ES-I3 (cell line): ENCODE results near the gene PIK3CD.
"Not testable (repeated sequence)": the region's sequence is repeated elsewhere in the genome, so short reads cannot be mapped to it uniquely, and the experiment has no call there.

Source experiments
- H3K36me3 ChIP-seq: 2 replicates; pipeline ENCODE4 v1.6.1; 2013; ENCODE audit warnings: mild to moderate bottlenecking, low read length, control low read depth, moderate library complexity; ENCODE audit not compliant: insufficient read depth
- H3K4me1 ChIP-seq: 2 replicates; pipeline ENCODE4 v1.6.1; 2013; ENCODE audit warnings: mild to moderate bottlenecking, control low read depth, low read length; ENCODE audit not compliant: insufficient read depth
- H3K9ac ChIP-seq: 2 replicates; pipeline ENCODE4 v1.6.1; 2013; ENCODE audit warnings: low read depth, mild to moderate bottlenecking, low read length, moderate library complexity
- H3K9me3 ChIP-seq: 2 replicates; pipeline ENCODE4 v1.6.1; 2013; ENCODE audit warnings: mild to moderate bottlenecking, low read length, moderate library complexity; ENCODE audit not compliant: control insufficient read depth, insufficient read depth

The PIK3CD gene

GRCh38 chr1:9654834-9655723 is 3.5 kb downstream of the PIK3CD start:
- peaks cover 4% of the 10 kb centered on the region; the same call in 1 of the 2 replicates for H3K4me1 ChIP-seq
- H3K9me3 ChIP-seq, result no peaks in the 10 kb centered on the region
- H3K9ac ChIP-seq, result no peak overlapping the region
- no peaks in the 10 kb centered on the region for H3K36me3 ChIP-seq

GRCh38 chr1:9655836-9656235 is 4.3 kb downstream of the PIK3CD start:
- Histone ChIP-seq H3K4me1 (peaks cover 4% of the 10 kb centered on the region; the same call in 1 of the 2 replicates), H3K9ac (no peak overlapping the region), H3K9me3 (no peaks in the 10 kb centered on the region), H3K36me3 (no peaks in the 10 kb centered on the region)

- Histone ChIP-seq H3K9ac (no peak overlapping the region), H3K9me3 (no peaks in the 10 kb centered on the region), H3K36me3 (no peaks in the 10 kb centered on the region), H3K4me1 (peaks cover 4% of the 10 kb centered on the region; the same call in 1 of the 2 replicates)
Observed at GRCh38 chr1:9657521-9658032, 6.0 kb downstream of the PIK3CD start.

- Histone ChIP-seq H3K4me1 (peaks cover 4% of the 10 kb centered on the region; the same call in 1 of the 2 replicates), H3K9me3 (no peaks in the 10 kb centered on the region), H3K9ac (no peak overlapping the region), H3K36me3 (no peaks in the 10 kb centered on the region)
Observed at GRCh38 chr1:9658199-9658598, 6.7 kb downstream of the PIK3CD start.

GRCh38 chr1:9659328-9659727 is 7.8 kb downstream of the PIK3CD start:
- H3K9me3 ChIP-seq, result no peaks in the 10 kb centered on the region
- no peaks in the 10 kb centered on the region for H3K36me3 ChIP-seq
- peaks cover 4% of the 10 kb centered on the region; the same call in 1 of the 2 replicates for H3K4me1 ChIP-seq
- H3K9ac ChIP-seq, result no peak overlapping the region

GRCh38 chr1:9663257-9663656 is 11.7 kb downstream of the PIK3CD start:
- H3K36me3 ChIP-seq, result no peaks in the 10 kb centered on the region
- no peaks in the 10 kb centered on the region for H3K9me3 ChIP-seq
- no peaks in the 10 kb centered on the region for H3K4me1 ChIP-seq
- no peak overlapping the region for H3K9ac ChIP-seq

- H3K9me3 ChIP-seq, result no peaks in the 10 kb centered on the region
Observed at GRCh38 chr1:9665193-9665592, 13.7 kb downstream of the PIK3CD start.

GRCh38 chr1:9668080-9668479 is 16.5 kb downstream of the PIK3CD start:
- Histone ChIP-seq H3K4me1 (no peaks in the 10 kb centered on the region), H3K9me3 (no peaks in the 10 kb centered on the region), H3K36me3 (no peaks in the 10 kb centered on the region), H3K9ac (no peak overlapping the region)

More at GRCh38 chr1:9665193-9665592, 13.7 kb downstream of the PIK3CD start:
- Histone ChIP-seq H3K4me1 (no peaks in the 10 kb centered on the region), H3K36me3 (no peaks in the 10 kb centered on the region), H3K9ac (no peak overlapping the region)

GRCh38 chr1:9670085-9670484 is 18.6 kb downstream of the PIK3CD start:
- no peaks in the 10 kb centered on the region for H3K4me1 ChIP-seq
- H3K9ac ChIP-seq, result no peak overlapping the region
- no peaks in the 10 kb centered on the region for H3K9me3 ChIP-seq
- H3K36me3 ChIP-seq, result no peaks in the 10 kb centered on the region

- H3K4me1 ChIP-seq, result no peaks in the 10 kb centered on the region
- H3K36me3 ChIP-seq, result no peaks in the 10 kb centered on the region
- no peaks in the 10 kb centered on the region for H3K9me3 ChIP-seq
- H3K9ac ChIP-seq, result no peak overlapping the region
Observed at GRCh38 chr1:9671377-9672140, 20.0 kb downstream of the PIK3CD start.

GRCh38 chr1:9672444-9672843 is 20.9 kb downstream of the PIK3CD start:
- H3K36me3 ChIP-seq, result no peaks in the 10 kb centered on the region
- H3K9me3 ChIP-seq, result no peaks in the 10 kb centered on the region
- no peaks in the 10 kb centered on the region for H3K4me1 ChIP-seq
- no peak overlapping the region for H3K9ac ChIP-seq

GRCh38 chr1:9675393-9675792 is 23.9 kb downstream of the PIK3CD start:
- Histone ChIP-seq H3K36me3 (no peaks in the 10 kb centered on the region), H3K4me1 (no peaks in the 10 kb centered on the region), H3K9ac (no peak overlapping the region), H3K9me3 (no peaks in the 10 kb centered on the region)

GRCh38 chr1:9676128-9676527 is 24.6 kb downstream of the PIK3CD start:
- not testable (repeated sequence) for H3K9ac ChIP-seq

GRCh38 chr1:9676815-9677393 is 25.4 kb downstream of the PIK3CD start:
- Histone ChIP-seq H3K9ac (no peak overlapping the region), H3K4me1 (no peaks in the 10 kb centered on the region; the same call in 1 of the 2 replicates), H3K36me3 (no peaks in the 10 kb centered on the region), H3K9me3 (no peaks in the 10 kb centered on the region)

More at GRCh38 chr1:9676128-9676527, 24.6 kb downstream of the PIK3CD start:
- H3K9me3 ChIP-seq, H3K4me1 ChIP-seq, H3K36me3 ChIP-seq: not testable (repeated sequence)
